SK-N-SH (cell line): ENCODE results near the gene KLHL18. TPM values are rescaled to one million over a fixed set of nuclear protein-coding genes. Genes with fewer than 3 reads are reported as not detected.

Source experiments
- CTCF ChIA-PET: fragments of 300-600, 350-600 bp; formaldehyde crosslinking; extraction: SDS; loops from one replicate; lab custom pipeline; 2021; lab: Yijun Ruan, JAX
- POLR2A ChIA-PET: fragments of 350-600 bp; sonication (Branson Sonifier 250); formaldehyde crosslinking; extraction: SDS; loops from one replicate; lab custom pipeline; 2020; ENCODE audit warnings: antibody characterized with exemption, inconsistent platforms; lab: Yijun Ruan, JAX
- DNase-seq: peaks from one replicate; pipeline ENCODE4 v3.0.0; 2012
- H2AFZ ChIP-seq: fragments of 200-600 bp; sonication (generic); 2 replicates; pipeline ENCODE4 v1.8.1; 2016; ENCODE audit warnings: antibody characterized with exemption, mild to moderate bottlenecking, low read depth
- H3F3A ChIP-seq: fragments of 200-600 bp; sonication (generic); replicated peaks from 2 replicates; pipeline ENCODE3; 2016; ENCODE audit warnings: antibody characterized with exemption, mild to moderate bottlenecking; ENCODE audit not compliant: insufficient read depth
- H3K27ac ChIP-seq, 2 experiments: fragments of 200-500 bp in 1 of 2; fragments of 200-600 bp in 1 of 2; sonication (Bioruptor generic) in 1 of 2; sonication (generic), shearing (Covaris generic) in 1 of 2; 2 replicates each; pipeline versions ENCODE4 v1.5.1 to v1.6.1; 2014 to 2016; ENCODE audit warnings: low read depth in 2 of 2, inconsistent platforms in 1 of 2, low read length in 1 of 2, mild to moderate bottlenecking in 1 of 2, mixed read lengths in 1 of 2
- H3K27me3 ChIP-seq: fragments of 200-600 bp; sonication (generic), shearing (Covaris generic); 2 replicates; pipeline ENCODE4 v1.6.1; 2016; ENCODE audit warnings: mixed run types; ENCODE audit not compliant: insufficient read depth
- H3K36me3 ChIP-seq, 2 experiments: fragments of 200-500 bp in 1 of 2; fragments of 200-600 bp in 1 of 2; sonication (Bioruptor generic) in 1 of 2; sonication (generic) in 1 of 2; replicated peaks in 1 of 2; 2 replicates each; pipeline versions ENCODE3 to v1.5.1; 2014 to 2016; ENCODE audit warnings: low read length in 1 of 2, mild to moderate bottlenecking in 1 of 2; ENCODE audit not compliant: insufficient read depth in 2 of 2, control insufficient read depth in 1 of 2
- H3K4me1 ChIP-seq, 2 experiments: fragments of 200-500 bp in 1 of 2; fragments of 200-600 bp in 1 of 2; sonication (Bioruptor generic) in 1 of 2; sonication (generic), shearing (Covaris generic) in 1 of 2; 2 replicates each; pipeline versions ENCODE4 v1.5.1 to v1.6.1; 2014 to 2016; ENCODE audit warnings: low read depth in 1 of 2, low read length in 1 of 2, mixed run types in 1 of 2; ENCODE audit not compliant: insufficient read depth in 2 of 2, control insufficient read depth in 1 of 2
- H3K4me2 ChIP-seq: fragments of 200-600 bp; sonication (generic), shearing (Covaris generic); 2 replicates; pipeline ENCODE4 v1.6.1; 2017; ENCODE audit warnings: mixed run types
- H3K4me3 ChIP-seq, 2 experiments: fragments of 200-500 bp in 1 of 2; fragments of 200-600 bp in 1 of 2; sonication (Bioruptor generic) in 1 of 2; sonication (generic), shearing (Covaris generic) in 1 of 2; 2 replicates each; pipeline versions ENCODE4 v1.5.1 to v1.8.1; 2014 to 2016; ENCODE audit warnings: low read depth in 2 of 2, inconsistent platforms in 1 of 2, low read length in 1 of 2, mild to moderate bottlenecking in 1 of 2, mixed read lengths in 1 of 2, moderate library complexity in 1 of 2
- H3K79me2 ChIP-seq: fragments of 200-600 bp; sonication (generic); 2 replicates; pipeline ENCODE4 v1.8.1; 2017; ENCODE audit warnings: mild to moderate bottlenecking; ENCODE audit not compliant: insufficient read depth
- H3K9ac ChIP-seq: fragments of 200-600 bp; sonication (generic); 2 replicates; pipeline ENCODE4 v1.6.1; 2017; ENCODE audit warnings: mixed run types
- H3K9me2 ChIP-seq: fragments of 200-600 bp; sonication (generic); 2 replicates; pipeline ENCODE4 v1.6.1; 2017; ENCODE audit warnings: mixed run types
- H3K9me3 ChIP-seq: fragments of 200-600 bp; sonication (generic); 2 replicates; pipeline ENCODE4 v1.6.1; 2017; ENCODE audit warnings: mixed run types, mild to moderate bottlenecking, moderate library complexity
- H4K20me1 ChIP-seq: fragments of 200-600 bp; sonication (generic); 2 replicates; pipeline ENCODE4 v1.6.1; 2017; ENCODE audit warnings: mild to moderate bottlenecking, mixed run types; ENCODE audit not compliant: insufficient read depth
- CTCF ChIP-seq: fragments of 200-600 bp; sonication (generic); IDR thresholded peaks from 2 replicates; pipeline ENCODE4 v1.6.1; 2017; ENCODE audit warnings: antibody characterized with exemption, mild to moderate bottlenecking, moderate library complexity
- EP300 ChIP-seq, 2 experiments: IDR thresholded peaks; 2 replicates each; pipeline versions ENCODE4 v1.4.0 to v1.6.1; 2012; ENCODE audit warnings: borderline replicate concordance in 1 of 2, low read depth in 1 of 2, low read length in 1 of 2
- EZH2phosphoT487 ChIP-seq: fragments of 200-600 bp; sonication (generic); IDR thresholded peaks from 2 replicates; pipeline ENCODE4 v1.6.1; 2017; ENCODE audit warnings: low read depth, mixed run types, mild to moderate bottlenecking, antibody characterized with exemption, moderate library complexity, borderline replicate concordance
- FOSL2 ChIP-seq: IDR thresholded peaks from 2 replicates; pipeline ENCODE4 v1.4.0; 2012; ENCODE audit warnings: low read depth, mild to moderate bottlenecking, moderate library complexity, borderline replicate concordance
- FOXJ3 ChIP-seq: sonication (generic); formaldehyde crosslinking; IDR thresholded peaks from 2 replicates; pipeline ENCODE4 v1.5.1; 2020; ENCODE audit warnings: mild to moderate bottlenecking, missing genetic modification reagents
- FOXM1 ChIP-seq: IDR thresholded peaks from 2 replicates; pipeline ENCODE4 v1.4.0; 2012; ENCODE audit warnings: low read depth, mild to moderate bottlenecking
- GABPA ChIP-seq: IDR thresholded peaks from 2 replicates; pipeline ENCODE4 v1.4.0; 2012; ENCODE audit warnings: low read depth, mild to moderate bottlenecking
- JUND ChIP-seq: IDR thresholded peaks from 2 replicates; pipeline ENCODE4 v1.4.0; 2012
- MEF2A ChIP-seq: IDR thresholded peaks from 2 replicates; pipeline ENCODE4 v1.4.0; 2012; ENCODE audit warnings: low read depth, borderline replicate concordance
- MXI1 ChIP-seq: IDR thresholded peaks from 2 replicates; pipeline ENCODE4 v1.6.1; 2012; ENCODE audit warnings: mild to moderate bottlenecking, low read depth, low read length, improper control_type of control experiment
- NRF1 ChIP-seq: IDR thresholded peaks from 2 replicates; pipeline ENCODE4 v1.6.1; 2012; ENCODE audit warnings: low read depth, mild to moderate bottlenecking, low read length
- PBX3 ChIP-seq: IDR thresholded peaks from 2 replicates; pipeline ENCODE4; 2012
- RFX5 ChIP-seq: IDR thresholded peaks from 2 replicates; pipeline ENCODE4 v1.6.1; 2012; ENCODE audit warnings: mild to moderate bottlenecking, improper control_type of control experiment, low read length
- SMC3 ChIP-seq: IDR thresholded peaks from 2 replicates; pipeline ENCODE4 v1.6.1; 2012; ENCODE audit warnings: low read depth, low read length, improper control_type of control experiment
- TAF1 ChIP-seq: IDR thresholded peaks from 2 replicates; pipeline ENCODE4 v1.6.1; 2012; ENCODE audit warnings: low read depth, mild to moderate bottlenecking, low read length, moderate library complexity, borderline replicate concordance
- TCF12 ChIP-seq: IDR thresholded peaks from 2 replicates; pipeline ENCODE4 v1.4.0; 2012
- TEAD4 ChIP-seq: IDR thresholded peaks from 2 replicates; pipeline ENCODE4 v1.4.0; 2012; ENCODE audit warnings: mild to moderate bottlenecking, borderline replicate concordance; ENCODE audit not compliant: insufficient read depth
- USF1 ChIP-seq: IDR thresholded peaks from 2 replicates; pipeline ENCODE4 v1.4.0; 2012; ENCODE audit warnings: low read depth, borderline replicate concordance
- USF2 ChIP-seq: fragments of 150-350 bp; IDR thresholded peaks from 2 replicates; pipeline ENCODE4 v1.6.1; 2017; ENCODE audit warnings: antibody characterized with exemption, low read length, low read depth, borderline replicate concordance
- YY1 ChIP-seq: IDR thresholded peaks from 2 replicates; pipeline ENCODE4 v1.4.0; 2012; ENCODE audit warnings: low read depth, mild to moderate bottlenecking
- WGBS: methylation state at CpG from one replicate; pipeline ENCODE4 v1.1.6; 2017; ENCODE audit warnings: low lambda C conversion rate; 5-methylcytosine and 5-hydroxymethylcytosine counted together
- polyA plus RNA-seq, 3 experiments: library from polyadenylated mRNA; depleted of rRNA; stranded (reverse); fragments of >200 nt; gene quantifications; 2 replicates each; pipeline ENCODE4 v1.2.3, GENCODE V29; 2012

The KLHL18 gene
- polyA plus RNA-seq, 1 of the 3 experiments (the other 2 are of a cell fraction), result 55.2 TPM

GRCh38 chr3:47362701-47363100 is 80.0 kb downstream of the KLHL18 start:
- H3K79me2 ChIP-seq, result no peaks in the 10 kb centered on the region
- no peak overlapping the region for H3K27ac ChIP-seq
- ChIA-PET POLR2A (no interaction called here), CTCF (interaction anchor here (0.6 to 1.8 kb wide), 2 partner anchors 9 to 141 kb away, joined by 3 to 7 read pairs; no protein-coding TSS in a partner anchor)
- H3K4me3 ChIP-seq, result no peak overlapping the region
- 86% methylated on average over 5 of the region's 5 CpGs for WGBS
- no peak overlapping the region for H2AFZ ChIP-seq
- H3F3A ChIP-seq, result peaks cover 18% of the 10 kb centered on the region
- H3K4me2 ChIP-seq, result no peak overlapping the region
- H3K9me2 ChIP-seq, result no peaks in the 10 kb centered on the region
- H3K36me3 ChIP-seq, result no peaks in the 10 kb centered on the region
- TF ChIP-seq FOXJ3 (CRISPR knock-in tag) (no peak), EP300 (IDR thresholded peaks at IDR 0.05; ENCODE audit: borderline replicate concordance in 1 of 2, low read depth in 1 of 2, low read length in 1 of 2) (no peak), RFX5 (no peak), TCF12 (no peak), YY1 (no peak), USF2 (no peak), TEAD4 (no peak), CTCF (no peak), SMC3 (no peak), USF1 (no peak), JUND (no peak), FOSL2 (no peak), GABPA (no peak), PBX3 (no peak), MXI1 (no peak), MEF2A (no peak), TAF1 (no peak), FOXM1 (no peak), NRF1 (no peak), EZH2phosphoT487 (no peak)
- H3K4me1 ChIP-seq, result no peaks in the 10 kb centered on the region
- H3K9ac ChIP-seq, result no peak overlapping the region
- H4K20me1 ChIP-seq, result no peaks in the 10 kb centered on the region
- no peaks in the 10 kb centered on the region for H3K27me3 ChIP-seq
- DNase-seq, result no peak
- no peaks in the 10 kb centered on the region for H3K9me3 ChIP-seq
